PC-3 (cell line): ENCODE data around the gene SLC12A9. TPM values are rescaled to one million over a fixed set of nuclear protein-coding genes. Genes with fewer than 3 reads are reported as not detected.
A peak's percentile ranks its signal among the peaks of the same experiment; 100 is the strongest.

Source experiments
- ATAC-seq: fragments of 200-7000 bp; cut with Tn5 transposase; 2 replicates; pipeline ENCODE4 v1.9.1; 2020; ENCODE audit warnings: mild to moderate bottlenecking, moderate library complexity
- BruUV-seq: library from RNA; stranded (reverse); fragments of 400-500 nt; replicated peaks from 2 replicates; lab custom pipeline; 2021; lab: Mats Ljungman, UMichigan
- CTCF ChIA-PET: fragments of 300-600 bp; sonication (Branson Sonifier 250); formaldehyde crosslinking; loops from one replicate; lab custom pipeline; 2022; ENCODE audit warnings: antibody characterized with exemption; lab: Charles Lee
- POLR2A ChIA-PET: fragments of 300-600 bp; sonication (Branson Sonifier 250); formaldehyde crosslinking; loops from one replicate; lab custom pipeline; 2022; ENCODE audit warnings: antibody characterized with exemption; ENCODE audit not compliant: unreplicated experiment; lab: Charles Lee
- DNase-seq: peaks from one replicate; pipeline ENCODE4 v3.0.0-alpha.2; 2015
- H2AFZ ChIP-seq: fragments of 300-600 bp; sonication (generic); 2 replicates; pipeline ENCODE4 v1.6.0; 2016; ENCODE audit warnings: antibody characterized with exemption, low read length
- H3F3A ChIP-seq: fragments of 300-600 bp; sonication (generic); one replicate; pipeline ENCODE4 v1.6.0; 2017; ENCODE audit warnings: antibody characterized with exemption, low read length, control low read depth, mild to moderate bottlenecking; ENCODE audit not compliant: unreplicated experiment
- H3K27ac ChIP-seq: fragments of 300-600 bp; sonication (generic); 2 replicates; pipeline ENCODE4 v1.5.1; 2016; ENCODE audit warnings: mild to moderate bottlenecking, low read length
- H3K27me3 ChIP-seq: fragments of 300-600 bp; sonication (generic); 2 replicates; pipeline ENCODE4 v1.6.1; 2016; ENCODE audit warnings: low read length, mixed read lengths
- H3K36me3 ChIP-seq: fragments of 300-600 bp; sonication (generic); 2 replicates; pipeline ENCODE4 v1.6.1; 2016; ENCODE audit warnings: low read depth, mixed run types, low read length, mixed read lengths
- H3K4me1 ChIP-seq: fragments of 300-600 bp; sonication (generic); 2 replicates; pipeline ENCODE4 v1.5.1; 2016; ENCODE audit warnings: low read length; ENCODE audit not compliant: insufficient read depth
- H3K4me2 ChIP-seq: fragments of 300-600 bp; sonication (generic); 2 replicates; pipeline ENCODE4 v1.6.0; 2016; ENCODE audit warnings: low read length
- H3K4me3 ChIP-seq: fragments of 300-600 bp; sonication (generic); 2 replicates; pipeline ENCODE4 v1.5.1; 2016; ENCODE audit warnings: mild to moderate bottlenecking, low read length, mixed read lengths
- H3K79me2 ChIP-seq: fragments of 300-600 bp; sonication (generic); 2 replicates; pipeline ENCODE4 v1.6.1; 2017; ENCODE audit warnings: low read length, mixed read lengths
- H3K9ac ChIP-seq: fragments of 300-600 bp; sonication (generic); 2 replicates; pipeline ENCODE4 v1.6.0; 2016; ENCODE audit warnings: mild to moderate bottlenecking, low read length
- H3K9me2 ChIP-seq: fragments of 300-600 bp; sonication (generic); replicated peaks from 2 replicates; pipeline ENCODE4 v1.6.1; 2016; ENCODE audit warnings: mixed run types, low read length, mixed read lengths
- H3K9me3 ChIP-seq: fragments of 300-600 bp; sonication (generic); 2 replicates; pipeline ENCODE4 v1.6.1; 2016; ENCODE audit warnings: low read length, mixed read lengths
- H4K20me1 ChIP-seq: fragments of 300-600 bp; sonication (generic); 2 replicates; pipeline ENCODE4 v1.6.1; 2016; ENCODE audit warnings: low read length, mixed read lengths
- EZH2 ChIP-seq: fragments of 300-600 bp; sonication (generic); IDR thresholded peaks from one replicate; pipeline ENCODE4 v1.6.1; 2017; ENCODE audit warnings: antibody characterized with exemption, mild to moderate bottlenecking, low read length; ENCODE audit not compliant: unreplicated experiment
- EZH2phosphoT487 ChIP-seq: fragments of 300-600 bp; sonication (generic); IDR thresholded peaks from 2 replicates; pipeline ENCODE4 v1.6.1; 2018; ENCODE audit warnings: mild to moderate bottlenecking, antibody characterized with exemption, low read length, borderline replicate concordance
- intact Hi-C: fragments of 100-400 bp; cut with micrococcal nuclease; formaldehyde crosslinking; loops from 2 replicates; pipeline ENCODE4 v1.9.0; 2023
- total RNA-seq: library from RNA; depleted of rRNA; stranded (reverse); fragments of >200 nt; gene quantifications from 2 replicates; pipeline ENCODE4 v1.2.3, GENCODE V29; 2014
- TF ChIP-seq, protein P1 (sequence below): fragments of 300-600 bp; sonication (generic); conservative IDR thresholded peaks from 2 replicates; pipeline ENCODE4 v1.5.1; 2017; ENCODE audit warnings: antibody characterized with exemption, low read depth, mild to moderate bottlenecking, low read length

The SLC12A9 gene
- total RNA-seq, 1 experiment from 2014 or later: 31.2 TPM

DNA sequence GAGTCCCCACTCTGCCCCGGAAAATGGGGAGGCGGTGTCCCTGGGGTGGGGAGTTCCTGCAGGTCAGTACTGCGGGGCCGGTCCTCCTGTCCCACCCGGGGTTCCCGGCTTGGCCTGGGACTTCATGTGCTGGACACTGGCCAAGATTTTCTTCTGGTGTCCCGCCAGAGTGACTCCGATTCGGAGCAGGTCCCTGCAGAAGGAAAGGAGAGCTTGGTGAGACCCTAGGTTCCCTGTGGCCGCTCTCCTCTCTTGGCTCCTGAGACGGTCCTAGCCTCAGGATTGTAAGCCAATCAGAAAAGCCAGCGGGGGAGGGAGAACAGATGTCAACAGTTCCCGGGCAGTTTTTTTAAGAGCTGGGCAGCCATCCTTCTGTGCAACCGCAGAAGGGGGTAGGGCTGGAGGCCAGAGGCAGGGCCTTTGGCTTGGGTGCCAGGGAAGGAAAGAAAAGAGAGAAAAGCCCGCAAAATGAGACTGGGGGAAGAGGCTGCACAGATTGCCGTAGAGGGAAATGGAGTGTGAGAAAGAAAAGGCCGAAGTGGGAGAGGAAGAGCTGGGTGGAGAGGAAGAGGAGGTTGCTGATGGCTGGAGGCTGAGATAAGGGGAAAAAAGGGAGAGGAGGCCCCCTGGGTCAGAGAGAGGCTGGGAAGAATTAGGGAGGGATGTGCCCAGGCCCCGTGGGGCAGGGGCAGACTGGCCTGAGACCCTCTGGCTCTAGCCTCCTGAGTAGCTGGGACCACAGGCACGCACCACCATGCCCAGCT, 48.9 kb upstream of the SLC12A9 start:
- ATAC-seq (peak; percentile 57), DNase-seq (peak; percentile 87)
- peak overlapping the region; percentile 34; the same call in 1 of the 2 replicates for H3K4me3 ChIP-seq
- no peaks in the 10 kb centered on the region for H3K79me2 ChIP-seq
- H4K20me1 ChIP-seq: no peaks in the 10 kb centered on the region
- no peaks in the 10 kb centered on the region for H3K27me3 ChIP-seq
- H2AFZ ChIP-seq: peak overlapping the region; percentile 59
- H3K27ac ChIP-seq: peak overlapping the region; percentile 96
- no TSS peak for BruUV-seq
- no peaks in the 10 kb centered on the region for H3K9me3 ChIP-seq
- peak overlapping the region; percentile 82 for H3K9ac ChIP-seq
- H3K36me3 ChIP-seq: peaks cover 10% of the 10 kb centered on the region; the same call in 1 of the 2 replicates
- intact Hi-C loops: loop anchor here (1.0 to 5.0 kb wide), 4 partner anchors 23 to 79 kb away; partner anchors contain the start of genes SLC12A9 and TRIP6
- peaks cover 46% of the 10 kb centered on the region for H3K4me1 ChIP-seq
- POLR2A ChIA-PET: interaction anchor here (0.6 kb wide), 1 partner anchor 28 kb away, joined by 3 read pairs; no protein-coding TSS in a partner anchor
- no peaks in the 10 kb centered on the region for H3K9me2 ChIP-seq
- H3F3A ChIP-seq: no peaks in the 10 kb centered on the region
- H3K4me2 ChIP-seq: peak overlapping the region; percentile 78
- CTCF ChIA-PET: interaction anchor here (0.5 kb wide), 2 partner anchors 25 to 86 kb away, joined by 3 to 4 read pairs; partner anchors contain the start of gene UFSP1
- TF ChIP-seq EZH2 (no peak), EZH2phosphoT487 (no peak)
- TF ChIP-seq, protein P1, sequence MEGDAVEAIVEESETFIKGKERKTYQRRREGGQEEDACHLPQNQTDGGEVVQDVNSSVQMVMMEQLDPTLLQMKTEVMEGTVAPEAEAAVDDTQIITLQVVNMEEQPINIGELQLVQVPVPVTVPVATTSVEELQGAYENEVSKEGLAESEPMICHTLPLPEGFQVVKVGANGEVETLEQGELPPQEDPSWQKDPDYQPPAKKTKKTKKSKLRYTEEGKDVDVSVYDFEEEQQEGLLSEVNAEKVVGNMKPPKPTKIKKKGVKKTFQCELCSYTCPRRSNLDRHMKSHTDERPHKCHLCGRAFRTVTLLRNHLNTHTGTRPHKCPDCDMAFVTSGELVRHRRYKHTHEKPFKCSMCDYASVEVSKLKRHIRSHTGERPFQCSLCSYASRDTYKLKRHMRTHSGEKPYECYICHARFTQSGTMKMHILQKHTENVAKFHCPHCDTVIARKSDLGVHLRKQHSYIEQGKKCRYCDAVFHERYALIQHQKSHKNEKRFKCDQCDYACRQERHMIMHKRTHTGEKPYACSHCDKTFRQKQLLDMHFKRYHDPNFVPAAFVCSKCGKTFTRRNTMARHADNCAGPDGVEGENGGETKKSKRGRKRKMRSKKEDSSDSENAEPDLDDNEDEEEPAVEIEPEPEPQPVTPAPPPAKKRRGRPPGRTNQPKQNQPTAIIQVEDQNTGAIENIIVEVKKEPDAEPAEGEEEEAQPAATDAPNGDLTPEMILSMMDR: no peak

DNA sequence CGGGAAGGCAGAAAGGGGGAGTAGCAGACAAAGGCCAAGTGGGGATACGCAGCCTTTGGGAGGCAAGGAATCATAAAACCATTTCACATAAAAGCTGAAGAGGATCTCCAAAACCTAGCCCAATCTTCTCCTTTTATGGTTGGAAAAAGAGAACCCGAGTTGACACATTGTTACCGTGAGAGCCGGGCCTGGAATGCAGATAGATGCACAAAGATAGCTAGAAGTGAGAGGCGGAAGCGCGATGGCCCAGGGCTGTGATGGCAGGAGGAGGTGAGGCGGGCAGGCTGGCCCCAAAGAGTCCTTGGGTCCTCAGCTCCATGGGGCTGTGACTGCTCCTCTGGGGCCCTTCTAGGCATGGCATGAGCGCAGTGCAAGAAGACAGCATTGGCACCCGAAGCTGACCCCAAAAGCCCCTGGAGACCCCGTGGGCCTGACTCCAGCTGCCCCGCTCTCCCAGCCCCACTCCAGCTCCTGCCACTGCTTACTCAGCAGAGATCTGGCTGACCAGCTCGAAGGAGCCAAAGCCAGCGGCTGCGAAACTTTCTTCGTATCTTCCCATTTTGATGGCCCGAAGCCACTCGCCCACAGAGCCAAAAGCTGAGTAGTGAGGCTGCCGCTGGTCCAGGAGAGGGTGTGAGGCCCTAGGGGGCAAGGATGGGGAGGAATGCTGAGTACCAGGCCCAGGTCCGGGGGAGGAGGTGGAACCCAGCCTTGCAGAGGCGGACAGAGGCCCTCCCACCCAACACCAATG, 47.7 kb upstream of the SLC12A9 start:
- H3K27ac ChIP-seq: no peak overlapping the region
- H3K27me3 ChIP-seq: no peaks in the 10 kb centered on the region
- DNase-seq: no peak
- intact Hi-C loops: loop anchor here (5.0 kb wide), 1 partner anchor 62 kb away; the partner anchor contains the start of gene TRIP6
- H4K20me1 ChIP-seq: no peaks in the 10 kb centered on the region
- no peak overlapping the region for H2AFZ ChIP-seq
- H3K4me2 ChIP-seq: no peak overlapping the region
- no peak for ATAC-seq
- ChIA-PET POLR2A (no interaction called here), CTCF (interaction anchor here (0.6 kb wide), 1 partner anchor 583 kb away, joined by 3 read pairs; no protein-coding TSS in a partner anchor)
- no peaks in the 10 kb centered on the region for H3F3A ChIP-seq
- H3K4me1 ChIP-seq: peaks cover 39% of the 10 kb centered on the region
- no peaks in the 10 kb centered on the region for H3K9me3 ChIP-seq
- no peak overlapping the region for H3K4me3 ChIP-seq
- no peaks in the 10 kb centered on the region for H3K79me2 ChIP-seq
- TF ChIP-seq EZH2phosphoT487 (no peak), EZH2 (no peak)
- TF ChIP-seq, protein P1: no peak
- BruUV-seq: no TSS peak
- H3K9ac ChIP-seq: no peak overlapping the region
- peaks cover 10% of the 10 kb centered on the region; the same call in 1 of the 2 replicates for H3K36me3 ChIP-seq
- no peaks in the 10 kb centered on the region for H3K9me2 ChIP-seq
